Measurements from ENCODE around the gene PRKCH. TPM values are rescaled to one million over a fixed set of nuclear protein-coding genes. Genes with fewer than 3 reads are reported as not detected.

The PRKCH gene
- total and polyA plus RNA-seq, 9 of the 15 experiments (the other 6 are each of a cell fraction or from before 2014, with no cell fraction given): 0.61 to 4.4 (median 4.0) TPM

DNA sequence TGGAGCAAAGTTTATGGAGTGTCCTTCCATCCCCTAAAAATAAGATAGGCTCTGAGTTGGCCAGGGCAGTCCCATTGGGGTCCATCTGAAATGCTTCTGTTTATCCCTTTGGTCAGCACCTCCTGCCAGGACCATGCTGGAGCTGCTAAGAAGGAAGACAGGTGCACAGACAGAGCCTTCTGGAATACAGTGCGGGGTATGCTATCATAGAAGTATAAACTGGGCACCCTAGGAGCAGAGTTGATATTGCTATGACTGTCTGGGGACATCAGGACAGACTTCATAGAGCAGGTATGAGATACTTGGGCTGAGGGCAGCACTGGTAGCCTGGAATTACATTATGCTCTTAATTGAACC, 203.5 kb downstream of the PRKCH start:
- FAIRE-seq: no peak
- H3K9me1 ChIP-seq (ENCODE audit: control insufficient read depth, insufficient read depth, low read length): no peaks in the 10 kb centered on the region
- no peaks in the 10 kb centered on the region for H3K27me3 ChIP-seq (ENCODE audit: control insufficient read depth in 2 of 2, insufficient read depth in 2 of 2, low read length in 2 of 2)
- peaks cover 4 to 23% of the 10 kb centered on the region in 2 experiments; a peak in 3 of 5 replicates for H3K4me1 ChIP-seq (replicated peaks in 1 of 2; ENCODE audit: control insufficient read depth in 2 of 2, insufficient read depth in 2 of 2, low read length in 2 of 2)
- no peak overlapping the region for H3K4me2 ChIP-seq (ENCODE audit: insufficient read depth, low read length)
- WGBS (ENCODE audit: insufficient coverage, low coverage, missing lambda C conversion rate): 44% methylated on average over 1 of the region's 1 CpG
- no peak for DNase-seq (ENCODE audit: extremely low read depth in 1 of 4, low spot score in 3 of 4)
- no peak for TF ChIP-seq E2F3 (CRISPR knock-in tag; IDR thresholded peaks at IDR 0.05)
- H3K79me2 ChIP-seq (ENCODE audit: control insufficient read depth, insufficient read depth, low read length): no peaks in the 10 kb centered on the region
- intact Hi-C loops (cut with micrococcal nuclease) (no loop called here), in situ Hi-C loops (cut with MboI) (no loop called here)
- ATAC-seq: no peak
- H3K4me3 ChIP-seq: no peak overlapping the region
- no peaks in the 10 kb centered on the region for H4K20me1 ChIP-seq (replicated peaks; ENCODE audit: control insufficient read depth, insufficient read depth, low read length)
- BruUV-seq (replicated peaks): no TSS peak
- no peak overlapping the region for H3K27ac ChIP-seq (ENCODE audit: extremely low read depth, low read depth, low read length)
- no peaks in the 10 kb centered on the region for H3K36me3 ChIP-seq (ENCODE audit: control insufficient read depth, insufficient read depth, low read length)
- H3K9ac ChIP-seq (ENCODE audit: insufficient read depth in 1 of 2, low read depth in 2 of 2, low read length in 2 of 2): no peak overlapping the region
- no peak overlapping the region for H2AFZ ChIP-seq (ENCODE audit: low read depth, low read length)
- POLR2A ChIA-PET: interaction anchor here (1.2 to 2.1 kb wide), 2 partner anchors 12 to 32 kb away, joined by 3 to 10 read pairs; no protein-coding TSS in a partner anchor
- CTCF ChIA-PET (ENCODE audit: low intra/inter-chr PET ratio): no interaction called here
- no peaks in the 10 kb centered on the region for H3K9me3 ChIP-seq (replicated peaks; ENCODE audit: control insufficient read depth, insufficient read depth, low read depth, low read length)

DNA sequence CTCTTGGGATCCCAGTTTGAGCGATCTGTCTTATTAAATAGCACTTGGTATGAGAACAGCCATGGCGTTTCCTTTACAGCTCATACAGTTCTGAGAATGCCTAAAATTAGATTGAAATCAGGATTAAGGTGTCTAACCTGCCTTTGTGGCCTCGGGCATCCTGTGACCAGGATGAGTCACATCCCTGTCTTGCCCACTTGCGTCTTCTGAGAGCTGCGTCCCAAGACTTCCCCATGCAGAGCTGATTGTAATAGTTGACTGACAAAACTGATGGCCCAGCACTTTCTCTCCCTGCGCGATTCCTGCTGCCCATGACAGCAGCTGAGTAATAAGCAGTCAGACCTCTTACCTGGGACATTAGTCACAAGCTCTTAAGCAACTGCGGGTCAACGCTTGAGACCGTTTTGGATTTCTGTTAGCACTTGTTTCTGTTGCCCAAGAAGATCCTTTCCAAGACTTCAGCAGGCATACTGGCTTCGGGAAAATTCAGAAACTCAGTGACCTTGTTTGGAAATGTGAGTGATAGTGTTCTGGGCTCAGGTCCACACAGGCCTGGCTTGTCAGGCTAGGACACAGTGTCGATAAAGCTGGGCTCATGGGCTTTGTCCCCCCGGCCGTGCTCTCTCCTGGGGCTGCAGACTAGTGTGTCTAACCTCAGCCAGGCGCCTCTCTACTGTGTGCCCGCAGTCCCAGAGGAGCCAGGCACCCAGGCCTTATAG, 204.1 kb downstream of the PRKCH start:
- no peak overlapping the region for H3K9ac ChIP-seq (ENCODE audit: insufficient read depth in 1 of 2, low read depth in 2 of 2, low read length in 2 of 2)
- POLR2A ChIA-PET: interaction anchor here (1.2 kb wide), 1 partner anchor 32 kb away, joined by 3 read pairs; no protein-coding TSS in a partner anchor
- CTCF ChIA-PET (ENCODE audit: low intra/inter-chr PET ratio): no interaction called here
- no peak overlapping the region for H3K27ac ChIP-seq (ENCODE audit: extremely low read depth, low read depth, low read length)
- no peak overlapping the region for H2AFZ ChIP-seq (ENCODE audit: low read depth, low read length)
- peak; percentile 35; the same call in 2 of the 3 replicates for ATAC-seq
- H4K20me1 ChIP-seq (replicated peaks; ENCODE audit: control insufficient read depth, insufficient read depth, low read length): no peaks in the 10 kb centered on the region
- no TSS peak for BruUV-seq (replicated peaks)
- no peak for FAIRE-seq
- no peaks in the 10 kb centered on the region for H3K79me2 ChIP-seq (ENCODE audit: control insufficient read depth, insufficient read depth, low read length)
- in situ Hi-C loops (cut with MboI): no loop called here
- H3K4me1 ChIP-seq (replicated peaks in 1 of 2; ENCODE audit: control insufficient read depth in 2 of 2, insufficient read depth in 2 of 2, low read length in 2 of 2): peaks cover 4 to 23% of the 10 kb centered on the region in 2 experiments; a peak in 3 of 5 replicates
- no peaks in the 10 kb centered on the region for H3K36me3 ChIP-seq (ENCODE audit: control insufficient read depth, insufficient read depth, low read length)
- no peaks in the 10 kb centered on the region for H3K9me3 ChIP-seq (replicated peaks; ENCODE audit: control insufficient read depth, insufficient read depth, low read depth, low read length)
- no peak overlapping the region for H3K4me2 ChIP-seq (ENCODE audit: insufficient read depth, low read length)
- H3K4me3 ChIP-seq: no peak overlapping the region
- peak in 1 of 4 experiments; percentile 12 for DNase-seq (ENCODE audit: extremely low read depth in 1 of 4, low spot score in 3 of 4)
- WGBS (ENCODE audit: insufficient coverage, low coverage, missing lambda C conversion rate): 37% methylated on average over 12 of the region's 16 CpGs
- H3K27me3 ChIP-seq (ENCODE audit: control insufficient read depth in 2 of 2, insufficient read depth in 2 of 2, low read length in 2 of 2): no peaks in the 10 kb centered on the region
- intact Hi-C loops (cut with micrococcal nuclease): no loop called here
- H3K9me1 ChIP-seq (ENCODE audit: control insufficient read depth, insufficient read depth, low read length): no peaks in the 10 kb centered on the region
- TF ChIP-seq ZNF551 (CRISPR knock-in tag; IDR thresholded peaks at IDR 0.05) (no peak), C11orf30 (IDR thresholded peaks at IDR 0.05; ENCODE audit: low read depth) (peak; percentile 48; the same call in 1 of the 2 replicates), NRF1 (conservative IDR thresholded peaks at IDR 0.05 in 1 of 2, IDR thresholded peaks at IDR 0.05 in 1 of 2) (0 out of 4 replicates have a peak, but pooled peaks of 1 of the 2 experiments have one; percentile 11), FOSL1 (tag; conservative IDR thresholded peaks at IDR 0.05) (peak; percentile 4; the same call in 1 of the 2 replicates), CEBPG (CRISPR knock-in tag; IDR thresholded peaks at IDR 0.05) (no peak), CEBPG (tag; conservative IDR thresholded peaks at IDR 0.05 in 1 of 2, IDR thresholded peaks at IDR 0.05 in 1 of 2) (peak in 1 of 2 experiments; percentile 50; a peak in 1 of 4 replicates), JUN (IDR thresholded peaks at IDR 0.05; ENCODE audit: borderline replicate concordance, low read depth, low read length) (peak; percentile 20; the same call in 1 of the 2 replicates), JUN (CRISPR knock-in tag; IDR thresholded peaks at IDR 0.05; ENCODE audit: borderline replicate concordance) (no peak), MAFK (IDR thresholded peaks at IDR 0.05; ENCODE audit: low read length) (peak; percentile 35; the same call in 1 of the 2 replicates), HNRNPL (IDR thresholded peaks at IDR 0.05; ENCODE audit: low read depth, low read length) (no peak), TCFL5 (CRISPR knock-in tag; conservative IDR thresholded peaks at IDR 0.05) (no peak), MAFG (tag; conservative IDR thresholded peaks at IDR 0.05) (no peak)
- TF ChIP-seq, protein P1, sequence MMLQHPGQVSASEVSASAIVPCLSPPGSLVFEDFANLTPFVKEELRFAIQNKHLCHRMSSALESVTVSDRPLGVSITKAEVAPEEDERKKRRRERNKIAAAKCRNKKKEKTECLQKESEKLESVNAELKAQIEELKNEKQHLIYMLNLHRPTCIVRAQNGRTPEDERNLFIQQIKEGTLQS (IDR thresholded peaks at IDR 0.05): peak; percentile 11; the same call in 1 of the 2 replicates
- TF ChIP-seq, protein P1 (CRISPR knock-in tag; conservative IDR thresholded peaks at IDR 0.05): no peak
